Testis (tissue), 3 donors: Measurements from ENCODE around the gene LRRC8C. TPM values are rescaled to one million over a fixed set of nuclear protein-coding genes. Genes with fewer than 3 reads are reported as not detected.

Experiments used
- DNase-seq: peaks from one replicate; pipeline ENCODE4 v3.0.0-alpha.2; 2019
- H3K27ac ChIP-seq, 2 donors: fragments of 200-600 bp; sonication (generic); one replicate each; pipeline ENCODE4 v1.5.1; 2019
- H3K27me3 ChIP-seq: fragments of 200-600 bp; sonication (generic); one replicate; pipeline ENCODE4 v1.5.1; 2019
- H3K36me3 ChIP-seq: fragments of 200-600 bp; sonication (generic); one replicate; pipeline ENCODE4 v1.5.1; 2017; ENCODE audit warnings: low read depth; ENCODE audit errors: missing control alignments
- H3K4me1 ChIP-seq: fragments of 200-600 bp; sonication (generic); one replicate; pipeline ENCODE4 v1.5.1; 2019
- H3K4me3 ChIP-seq, 2 donors: fragments of 200-600 bp; sonication (generic); one replicate each; pipeline ENCODE4 v1.5.1; 2017 to 2019
- H3K9me3 ChIP-seq: fragments of 200-600 bp; sonication (generic); one replicate; pipeline ENCODE4 v1.5.1; 2017
- POLR2A ChIP-seq: fragments of 450-650 bp; IDR thresholded peaks from one replicate; pipeline ENCODE4 v1.6.1; 2017; ENCODE audit warnings: antibody characterized with exemption, mild to moderate bottlenecking, moderate library complexity
- whole genome bisulfite sequencing, 2 donors: methylation state at CpG; one replicate each; pipeline ENCODE4 v1.1.5; 2018; 5-methylcytosine and 5-hydroxymethylcytosine counted together
- intact Hi-C: fragments of 100-400 bp; cut with DNase I; formaldehyde crosslinking; loops from one replicate; pipeline ENCODE4 v1.15.1; 2023; ENCODE audit warnings: low total_unique reads
- polyA plus RNA-seq: library from polyadenylated mRNA; stranded (reverse); fragments of 350-450 nt; fragmentation: Illumina TruSeq; extraction: RNeasy Lipid Tissue Mini Kit (QIAGEN cat#74804); gene quantifications from one replicate; pipeline ENCODE4 v1.2.3, GENCODE V29; 2014; ENCODE audit warnings: low read depth, low replicate concordance; ENCODE audit not compliant: insufficient read depth
- total RNA-seq, 2 donors: library from RNA; depleted of rRNA; stranded (reverse); fragments of >200 nt; gene quantifications; one replicate each; pipeline ENCODE4 v1.2.3, GENCODE V29; 2016
- TF ChIP-seq, protein P1 (sequence below), 3 experiments: fragments of 450-650 bp in 2 of 3; fragments of 200-600 bp in 1 of 3; sonication (generic) in 1 of 3; IDR thresholded peaks; one replicate each; pipeline ENCODE4 v1.5.1; 2016 to 2019; ENCODE audit warnings: antibody characterized with exemption in 3 of 3, mild to moderate bottlenecking in 2 of 3, moderate library complexity in 1 of 3

LRRC8C gene
- total and polyA plus RNA-seq, 3 donors from 2014 or later, result 8.2 to 19.8 (median 16.2) TPM

DNA sequence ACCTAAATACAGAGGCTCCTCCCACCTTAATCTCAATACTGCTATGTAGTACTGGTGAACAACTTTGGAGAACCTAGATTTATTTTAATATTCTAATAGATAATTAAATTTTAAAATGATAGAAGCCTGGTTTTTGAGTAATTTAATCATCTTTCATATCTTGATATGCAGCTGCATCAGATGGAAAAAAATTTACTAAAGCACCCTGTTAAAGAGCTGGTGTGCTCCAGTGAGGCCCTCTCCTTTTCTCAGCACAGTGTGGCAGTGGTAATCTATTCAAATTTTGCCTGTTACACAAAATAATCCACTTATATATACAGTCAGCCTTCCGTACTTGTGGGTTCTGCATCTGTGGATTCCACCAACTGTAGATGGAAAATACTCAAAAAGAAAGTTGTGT is 82.8 kb downstream of the LRRC8C start:
- H3K9me3 ChIP-seq, result no peaks in the 10 kb centered on the region
- no peak for TF ChIP-seq POLR2A
- TF ChIP-seq, protein P1, sequence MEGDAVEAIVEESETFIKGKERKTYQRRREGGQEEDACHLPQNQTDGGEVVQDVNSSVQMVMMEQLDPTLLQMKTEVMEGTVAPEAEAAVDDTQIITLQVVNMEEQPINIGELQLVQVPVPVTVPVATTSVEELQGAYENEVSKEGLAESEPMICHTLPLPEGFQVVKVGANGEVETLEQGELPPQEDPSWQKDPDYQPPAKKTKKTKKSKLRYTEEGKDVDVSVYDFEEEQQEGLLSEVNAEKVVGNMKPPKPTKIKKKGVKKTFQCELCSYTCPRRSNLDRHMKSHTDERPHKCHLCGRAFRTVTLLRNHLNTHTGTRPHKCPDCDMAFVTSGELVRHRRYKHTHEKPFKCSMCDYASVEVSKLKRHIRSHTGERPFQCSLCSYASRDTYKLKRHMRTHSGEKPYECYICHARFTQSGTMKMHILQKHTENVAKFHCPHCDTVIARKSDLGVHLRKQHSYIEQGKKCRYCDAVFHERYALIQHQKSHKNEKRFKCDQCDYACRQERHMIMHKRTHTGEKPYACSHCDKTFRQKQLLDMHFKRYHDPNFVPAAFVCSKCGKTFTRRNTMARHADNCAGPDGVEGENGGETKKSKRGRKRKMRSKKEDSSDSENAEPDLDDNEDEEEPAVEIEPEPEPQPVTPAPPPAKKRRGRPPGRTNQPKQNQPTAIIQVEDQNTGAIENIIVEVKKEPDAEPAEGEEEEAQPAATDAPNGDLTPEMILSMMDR (IDR thresholded peaks at IDR 0.05), result no peak
- 97 to 100% methylated on average over 1 of the region's 1 CpG for WGBS, 2 donors
- no peaks in the 10 kb centered on the region for H3K4me1 ChIP-seq
- no peak overlapping the region for H3K4me3 ChIP-seq
- no peak for DNase-seq
- no peak overlapping the region for H3K27ac ChIP-seq
- H3K27me3 ChIP-seq, result no peaks in the 10 kb centered on the region
- intact Hi-C loops, result no loop called here
- H3K36me3 ChIP-seq, result no peaks in the 10 kb centered on the region

DNA sequence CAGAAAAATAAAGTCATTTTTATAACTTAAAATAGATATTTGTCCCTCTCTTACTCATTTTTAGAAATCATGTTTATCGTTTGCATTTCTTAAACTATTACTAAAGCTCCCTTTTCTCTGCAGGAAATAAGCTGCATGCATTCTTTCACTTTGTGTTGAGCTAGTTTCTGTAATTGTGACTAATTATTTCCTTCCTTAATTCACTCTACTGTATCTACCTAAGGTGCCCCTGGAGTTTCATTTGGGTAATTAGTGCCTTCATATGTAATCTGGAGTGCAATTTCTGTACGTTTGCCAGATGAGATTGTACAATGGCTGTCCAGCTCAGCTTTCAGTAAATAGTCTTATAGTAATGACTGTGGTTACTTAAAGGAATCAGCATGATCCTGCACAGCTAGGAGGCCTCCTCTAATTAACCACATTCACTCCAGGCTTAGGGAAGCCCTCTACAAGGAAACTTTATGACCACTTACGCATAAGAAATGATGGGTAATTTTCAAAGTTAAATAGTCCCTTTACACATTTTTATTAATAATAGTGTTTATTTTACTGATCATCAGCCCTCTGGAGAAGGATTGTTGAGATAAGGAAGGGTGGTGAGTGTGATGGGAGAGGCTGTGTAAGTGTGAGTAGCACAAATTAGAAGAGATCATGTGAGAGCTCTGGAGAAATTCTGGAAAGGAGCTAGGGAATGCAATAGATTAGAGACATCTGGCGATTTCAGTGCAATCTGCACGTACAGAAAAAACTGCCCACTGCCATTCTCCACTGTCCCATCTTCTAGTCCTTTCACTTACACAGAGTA is 86.8 kb downstream of the LRRC8C start:
- DNase-seq, result no peak
- no peak overlapping the region for H3K4me3 ChIP-seq
- H3K4me1 ChIP-seq, result no peaks in the 10 kb centered on the region
- 58 to 64% methylated on average over 5 of the region's 5 CpGs for WGBS, 2 donors
- no peaks in the 10 kb centered on the region for H3K9me3 ChIP-seq
- no peak overlapping the region for H3K27ac ChIP-seq
- TF ChIP-seq, protein P1 (IDR thresholded peaks at IDR 0.05), result no peak
- no peak for TF ChIP-seq POLR2A
- intact Hi-C loops, result no loop called here
- H3K36me3 ChIP-seq, result no peaks in the 10 kb centered on the region
- H3K27me3 ChIP-seq, result no peaks in the 10 kb centered on the region

DNA sequence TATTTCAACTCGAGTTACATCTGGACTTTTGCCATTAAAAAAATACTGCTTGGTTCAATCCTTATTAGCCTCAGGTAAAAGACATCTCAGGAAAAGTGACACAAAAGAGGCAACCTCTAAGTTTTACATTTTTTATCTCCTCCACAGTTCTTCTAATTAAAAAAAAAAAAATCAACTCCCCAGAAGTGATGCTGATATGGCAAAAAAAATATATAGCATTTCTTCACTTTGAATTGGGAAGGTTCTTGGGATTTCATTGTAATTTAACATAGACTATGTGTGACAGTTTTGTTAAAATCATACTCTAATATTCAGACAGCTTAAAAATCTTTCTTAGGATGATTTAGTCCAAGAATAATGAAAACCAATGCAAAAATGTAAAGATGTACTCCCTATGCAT is 87.9 kb downstream of the LRRC8C start:
- WGBS, 2 donors, result 69 to 79% methylated on average over 1 of the region's 1 CpG
- H3K27ac ChIP-seq, result no peak overlapping the region

DNA sequence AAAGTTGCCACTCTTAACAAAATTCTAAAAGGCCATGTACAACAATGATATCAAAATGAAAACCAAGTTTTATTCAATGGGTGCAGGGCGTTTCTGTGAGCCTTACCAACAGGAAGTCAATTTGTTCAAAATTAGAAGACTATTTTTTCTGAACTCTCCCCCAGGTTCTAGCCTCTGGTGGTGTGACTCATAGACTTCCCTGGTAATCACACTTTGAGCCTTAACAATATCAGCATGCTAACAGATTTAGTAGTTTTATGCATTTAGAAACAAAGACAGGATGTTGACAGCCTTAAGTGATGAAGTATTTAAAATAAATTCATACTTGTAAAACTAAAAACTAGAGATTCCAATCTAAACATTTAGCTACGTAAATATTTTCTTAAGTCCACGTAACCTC is 88.4 kb downstream of the LRRC8C start:
- Histone ChIP-seq H3K27me3 (no peaks in the 10 kb centered on the region), H3K36me3 (no peaks in the 10 kb centered on the region), H3K4me1 (no peaks in the 10 kb centered on the region), H3K27ac (no peak overlapping the region), H3K4me3 (no peak overlapping the region), H3K9me3 (no peaks in the 10 kb centered on the region)
- intact Hi-C loops, result no loop called here
- DNase-seq, result no peak
- no peak for TF ChIP-seq POLR2A
- TF ChIP-seq, protein P1 (IDR thresholded peaks at IDR 0.05), result no peak
- WGBS, 2 donors, result 69 to 76% methylated on average over 3 of the region's 3 CpGs

More for the DNA sequence above, 87.9 kb downstream of the LRRC8C start:
- Histone ChIP-seq H3K4me3 (no peak overlapping the region), H3K36me3 (no peaks in the 10 kb centered on the region), H3K27me3 (no peaks in the 10 kb centered on the region), H3K4me1 (no peaks in the 10 kb centered on the region), H3K9me3 (no peaks in the 10 kb centered on the region)
- intact Hi-C loops, result no loop called here
- TF ChIP-seq POLR2A, result no peak
- TF ChIP-seq, protein P1 (IDR thresholded peaks at IDR 0.05), result no peak
- DNase-seq, result no peak

DNA sequence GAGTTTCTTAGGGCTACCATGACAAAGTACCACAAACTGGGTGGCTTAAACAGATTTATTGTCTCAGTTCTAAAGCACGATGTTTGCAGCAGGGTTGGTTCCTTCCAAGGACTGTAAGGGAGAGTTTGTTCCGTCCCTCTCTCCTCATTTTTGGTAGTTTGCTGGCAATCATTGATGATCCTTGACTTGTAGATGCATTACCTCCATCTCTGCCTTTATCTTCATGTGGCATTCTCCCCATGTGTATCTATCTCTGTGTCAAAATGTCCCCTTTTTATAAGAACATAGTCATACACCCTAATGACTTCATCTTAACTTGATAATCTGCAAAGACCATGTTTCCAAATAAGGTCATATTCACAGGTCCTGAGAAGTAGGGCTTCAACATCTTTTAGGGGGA is 90.2 kb downstream of the LRRC8C start:
- no peak for DNase-seq
- Histone ChIP-seq H3K4me3 (no peak overlapping the region), H3K4me1 (no peaks in the 10 kb centered on the region), H3K36me3 (no peaks in the 10 kb centered on the region), H3K9me3 (no peaks in the 10 kb centered on the region), H3K27ac (no peak overlapping the region), H3K27me3 (no peaks in the 10 kb centered on the region)
- intact Hi-C loops, result no loop called here
- WGBS, 2 donors, result 76 to 100% methylated on average over 2 of the region's 2 CpGs
- TF ChIP-seq POLR2A, result no peak
- TF ChIP-seq, protein P1 (IDR thresholded peaks at IDR 0.05), result no peak
